Immature natural killer cell (primary cell): ENCODE measurements around the gene GPR137B. TPM values are rescaled to one million over a fixed set of nuclear protein-coding genes. Genes with fewer than 3 reads are reported as not detected.
"Not testable (repeated sequence)": the region's sequence is repeated elsewhere in the genome, so short reads cannot be mapped to it uniquely, and the experiment has no call there.

Experiments used
- DNase-seq, 3 donors: peaks; one replicate each; pipeline ENCODE4 v3.0.0; 2022; ENCODE audit warnings: mixed read lengths in 1 of 3
- H3K27ac Mint-ChIP-seq, 6 donors: one replicate each; pipeline ENCODE4 v1.8.0; 2020; ENCODE audit warnings: mixed read lengths in 6 of 6, mild to moderate bottlenecking in 5 of 6, inconsistent platforms in 4 of 6, moderate library complexity in 3 of 6
- H3K27me3 Mint-ChIP-seq, 3 donors: one replicate each; pipeline ENCODE4 v1.8.0; 2020 to 2021; ENCODE audit warnings: low read depth in 3 of 3, mild to moderate bottlenecking in 3 of 3, mixed read lengths in 3 of 3, moderate library complexity in 3 of 3, inconsistent platforms in 1 of 3
- H3K36me3 Mint-ChIP-seq, 3 donors: one replicate each; pipeline ENCODE4 v1.8.0; 2020; ENCODE audit warnings: mixed read lengths in 3 of 3, inconsistent platforms in 2 of 3, mild to moderate bottlenecking in 2 of 3
- H3K4me1 Mint-ChIP-seq, 2 donors: one replicate each; pipeline ENCODE4 v1.8.0; 2020; ENCODE audit warnings: inconsistent platforms in 2 of 2, mild to moderate bottlenecking in 2 of 2, mixed read lengths in 2 of 2, moderate library complexity in 1 of 2
- H3K4me3 Mint-ChIP-seq, 5 donors: one replicate each; pipeline ENCODE4 v1.8.0; 2020; ENCODE audit warnings: mild to moderate bottlenecking in 5 of 5, mixed read lengths in 5 of 5, inconsistent platforms in 3 of 5, moderate library complexity in 3 of 5
- H3K9me3 Mint-ChIP-seq, 6 donors: one replicate each; pipeline ENCODE4 v1.8.0; 2020; ENCODE audit warnings: mild to moderate bottlenecking in 6 of 6, mixed read lengths in 6 of 6, inconsistent platforms in 4 of 6, moderate library complexity in 3 of 6
- polyA plus RNA-seq, 3 donors: library from polyadenylated mRNA; unstranded; fragments of 300-500 nt; fragmentation: Illumina TruSeq; gene quantifications; one replicate each; pipeline ENCODE4 v1.2.3, GENCODE V29; 2021

The GPR137B gene
- polyA plus RNA-seq, 3 donors from 2014 or later = 3.6 to 10.8 (median 9.1) TPM

DNA sequence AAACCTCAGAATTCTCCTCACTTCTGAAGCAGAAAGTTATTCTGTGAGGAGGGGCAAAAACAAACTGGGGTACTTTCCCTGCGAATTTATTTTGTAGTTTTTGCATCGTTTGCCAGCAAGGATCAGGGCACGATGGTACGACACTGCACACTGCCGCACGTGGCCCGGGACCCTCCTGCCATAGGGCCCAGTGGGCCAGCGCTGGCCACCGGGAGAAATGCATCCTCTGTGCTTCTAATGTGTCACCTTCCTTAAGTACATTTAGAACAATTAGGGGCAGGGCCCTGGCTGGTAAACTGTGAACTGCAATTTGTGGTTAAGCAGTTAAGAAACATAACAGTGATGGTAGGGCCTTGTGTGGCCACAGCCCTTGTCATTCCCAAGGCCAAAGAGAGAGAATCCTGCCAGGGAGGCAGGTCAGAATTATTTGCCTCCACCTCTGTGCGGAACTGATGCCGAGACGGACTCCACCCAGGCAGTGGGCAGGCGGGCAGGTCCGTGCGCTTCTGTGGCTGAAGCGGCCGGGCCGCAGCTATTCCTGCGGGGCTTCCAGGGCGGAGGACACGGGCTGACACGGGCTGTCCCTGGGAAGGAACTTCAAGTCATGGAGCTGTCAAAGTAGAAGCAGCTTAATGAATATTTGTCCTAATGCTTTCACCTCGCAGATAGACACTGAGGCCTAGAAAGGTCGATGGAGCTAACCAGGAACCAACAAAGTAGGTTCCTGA, 12.5 kb downstream of the GPR137B start:
- H3K27me3 Mint-ChIP-seq = peaks cover 2 to 8% (median 6%) of the 10 kb centered on the region in 3 donors
- H3K4me1 Mint-ChIP-seq = peaks cover 35 to 38% of the 10 kb centered on the region in 2 donors
- no peaks in the 10 kb centered on the region for H3K9me3 Mint-ChIP-seq
- peak overlapping the region in 3 of 6 donors; percentile 20 to 55 (median 45) for H3K27ac Mint-ChIP-seq
- DNase-seq = no peak
- no peaks in the 10 kb centered on the region for H3K36me3 Mint-ChIP-seq
- no peak overlapping the region for H3K4me3 Mint-ChIP-seq

DNA sequence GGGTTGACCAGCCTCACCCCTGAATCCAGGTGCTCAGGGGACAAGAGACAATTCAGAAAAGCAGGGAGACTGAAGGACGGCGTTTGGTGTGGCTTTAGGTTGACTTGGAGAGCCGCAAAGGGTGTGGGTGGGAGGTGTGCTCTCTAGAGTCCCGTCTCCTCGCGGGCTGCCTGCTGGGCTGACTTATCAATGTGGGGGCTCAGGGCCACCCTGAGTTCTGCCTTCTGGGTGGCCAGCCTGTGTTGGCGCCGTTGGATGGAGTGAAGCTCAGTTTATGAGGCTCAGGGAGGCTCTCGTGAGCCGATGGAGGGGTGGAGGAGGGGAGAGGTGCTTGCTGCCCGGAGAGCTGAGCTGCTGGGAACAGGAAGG, 13.0 kb downstream of the GPR137B start:
- Mint-ChIP-seq H3K27me3 (peaks cover 4 to 8% (median 8%) of the 10 kb centered on the region in 3 donors), H3K36me3 (no peaks in the 10 kb centered on the region), H3K4me3 (no peak overlapping the region), H3K9me3 (no peaks in the 10 kb centered on the region), H3K27ac (peak overlapping the region in 3 of 6 donors; percentile 45 to 55 (median 53)), H3K4me1 (peaks cover 36 to 38% of the 10 kb centered on the region in 2 donors)
- DNase-seq = no peak

DNA sequence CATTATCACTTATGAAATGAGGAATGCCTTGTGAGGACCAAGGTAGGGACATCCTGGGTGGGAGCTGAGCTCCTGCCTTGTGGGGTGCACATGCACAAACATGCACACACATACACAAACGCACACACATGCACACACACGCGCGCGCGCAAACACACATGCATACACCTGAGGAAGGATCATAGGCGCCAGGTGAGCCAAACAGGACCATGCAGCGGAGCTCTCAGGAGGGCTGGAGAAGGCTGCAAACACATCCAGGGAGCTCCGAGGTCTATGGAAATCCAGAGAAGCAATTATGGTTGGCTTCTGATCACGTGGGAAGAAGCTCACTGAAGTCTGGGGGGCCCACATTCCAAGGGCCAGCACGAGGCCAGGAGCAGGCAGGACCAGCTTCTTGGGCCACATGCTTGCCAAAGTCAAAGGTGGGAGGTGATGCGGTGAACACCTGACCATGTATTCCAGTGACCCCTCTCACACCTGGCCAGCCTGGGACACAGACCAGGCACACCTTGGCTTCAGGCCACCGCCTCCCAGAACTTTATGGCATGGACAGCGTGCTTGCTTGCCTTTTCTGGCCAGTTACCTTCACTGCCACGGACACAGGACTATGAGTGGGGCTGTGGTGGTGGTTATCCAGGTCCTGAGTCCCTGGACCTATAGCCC, 13.6 kb downstream of the GPR137B start:
- peak overlapping the region in 4 of 6 donors; percentile 53 to 89 (median 76) for H3K27ac Mint-ChIP-seq
- H3K9me3 Mint-ChIP-seq = peaks cover 0 to 2% (median 0%) of the 10 kb centered on the region in 6 donors
- peak overlapping the region in 1 of 5 donors; percentile 56 for H3K4me3 Mint-ChIP-seq
- H3K36me3 Mint-ChIP-seq = no peaks in the 10 kb centered on the region
- DNase-seq = no peak
- H3K27me3 Mint-ChIP-seq = peaks cover 5 to 8% (median 8%) of the 10 kb centered on the region in 3 donors
- H3K4me1 Mint-ChIP-seq = peaks cover 42 to 44% of the 10 kb centered on the region in 2 donors

DNA sequence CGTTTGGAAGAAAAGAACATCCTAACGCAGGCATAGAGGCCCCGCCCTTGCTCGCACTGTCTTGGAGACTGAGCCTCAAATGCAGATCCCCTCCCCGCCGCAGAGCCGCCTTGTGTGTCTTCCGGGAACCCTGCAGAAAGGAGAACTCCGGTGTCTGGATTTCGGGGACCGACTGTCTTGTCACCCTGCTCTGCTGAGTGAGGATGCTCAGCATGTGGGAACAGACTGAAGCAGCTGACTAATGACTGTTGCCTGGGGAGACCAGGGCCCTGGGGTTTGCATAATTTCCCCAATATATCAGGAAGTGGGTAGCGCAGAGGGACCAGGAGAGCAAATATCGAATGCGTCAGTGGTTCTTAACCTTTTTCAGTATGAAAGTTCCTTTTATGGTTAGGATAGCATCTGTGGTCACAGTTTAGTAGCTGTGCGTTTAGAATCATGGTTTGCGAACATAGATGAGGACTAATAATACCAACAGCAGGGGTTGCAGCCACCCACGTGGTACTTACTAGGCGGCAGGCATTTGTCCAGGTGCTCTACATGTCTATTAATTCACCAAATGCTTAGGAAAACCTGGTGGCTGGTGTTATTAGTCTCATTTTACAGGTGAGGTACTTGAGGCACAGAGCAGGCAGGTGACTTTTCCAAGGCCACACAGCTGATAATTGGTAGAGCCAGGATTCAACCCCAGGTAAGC, 14.3 kb downstream of the GPR137B start:
- peak in 1 of 3 donors; percentile 65 for DNase-seq

DNA sequence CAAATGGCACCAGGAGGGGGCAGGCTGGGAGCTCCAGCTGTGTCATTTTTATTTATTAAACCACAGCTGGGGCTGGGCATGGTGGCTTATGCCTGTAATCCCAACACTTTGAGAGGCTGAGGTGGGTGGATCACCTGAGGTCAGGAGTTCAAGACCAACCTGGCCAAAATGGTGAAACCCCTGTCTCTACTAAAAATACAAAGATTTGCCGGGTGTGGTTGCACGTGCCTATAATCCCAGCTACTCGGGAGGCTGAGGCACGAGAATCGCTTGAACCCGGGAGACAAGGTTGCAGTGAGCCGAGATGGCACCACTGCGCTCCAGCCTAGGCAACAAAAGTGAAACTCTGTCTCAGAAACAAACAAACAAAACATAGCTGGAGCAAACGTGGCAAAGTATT, 15.7 kb downstream of the GPR137B start:
- H3K9me3 Mint-ChIP-seq = peaks cover 0 to 16% (median 8%) of the 10 kb centered on the region in 6 donors
- peaks cover 6 to 10% (median 7%) of the 10 kb centered on the region in 3 donors for H3K27me3 Mint-ChIP-seq
- H3K36me3 Mint-ChIP-seq, H3K27ac Mint-ChIP-seq, DNase-seq, H3K4me3 Mint-ChIP-seq: not testable (repeated sequence)
- H3K4me1 Mint-ChIP-seq = peaks cover 56 to 61% of the 10 kb centered on the region in 2 donors

More for the DNA sequence above, 14.3 kb downstream of the GPR137B start:
- H3K36me3 Mint-ChIP-seq = peaks cover 2 to 3% (median 2%) of the 10 kb centered on the region in 3 donors
- peaks cover 46 to 51% of the 10 kb centered on the region in 2 donors for H3K4me1 Mint-ChIP-seq
- peak overlapping the region in 1 of 5 donors; percentile 56 for H3K4me3 Mint-ChIP-seq
- peak overlapping the region in 4 of 6 donors; percentile 49 to 89 (median 68) for H3K27ac Mint-ChIP-seq
- H3K9me3 Mint-ChIP-seq = peaks cover 0 to 9% (median 2%) of the 10 kb centered on the region in 6 donors
- H3K27me3 Mint-ChIP-seq = peaks cover 7 to 10% (median 7%) of the 10 kb centered on the region in 3 donors

DNA sequence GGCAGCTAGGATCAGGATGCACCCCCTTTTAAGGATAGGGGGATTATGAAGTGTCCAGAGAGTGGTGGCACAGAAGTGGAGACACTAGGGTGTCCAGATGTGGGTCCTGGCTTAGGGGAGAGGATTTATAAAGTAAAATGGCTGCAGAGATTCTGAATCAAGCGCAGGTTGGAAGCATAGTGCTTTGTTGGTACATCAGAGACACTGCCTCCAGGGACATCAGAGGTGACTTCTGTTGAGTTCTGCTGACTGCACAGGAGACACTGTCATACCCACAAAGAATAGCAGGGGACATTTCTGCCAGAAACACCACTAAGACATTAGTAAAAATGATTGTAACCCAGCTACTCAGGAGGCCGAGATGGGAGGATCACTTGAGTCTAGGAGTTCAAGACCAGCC, 16.4 kb downstream of the GPR137B start:
- H3K4me3 Mint-ChIP-seq = no peak overlapping the region
- peak overlapping the region in 3 of 6 donors; percentile 5 to 91 (median 7) for H3K27ac Mint-ChIP-seq
- peaks cover 6 to 20% (median 12%) of the 10 kb centered on the region in 6 donors for H3K9me3 Mint-ChIP-seq

DNA sequence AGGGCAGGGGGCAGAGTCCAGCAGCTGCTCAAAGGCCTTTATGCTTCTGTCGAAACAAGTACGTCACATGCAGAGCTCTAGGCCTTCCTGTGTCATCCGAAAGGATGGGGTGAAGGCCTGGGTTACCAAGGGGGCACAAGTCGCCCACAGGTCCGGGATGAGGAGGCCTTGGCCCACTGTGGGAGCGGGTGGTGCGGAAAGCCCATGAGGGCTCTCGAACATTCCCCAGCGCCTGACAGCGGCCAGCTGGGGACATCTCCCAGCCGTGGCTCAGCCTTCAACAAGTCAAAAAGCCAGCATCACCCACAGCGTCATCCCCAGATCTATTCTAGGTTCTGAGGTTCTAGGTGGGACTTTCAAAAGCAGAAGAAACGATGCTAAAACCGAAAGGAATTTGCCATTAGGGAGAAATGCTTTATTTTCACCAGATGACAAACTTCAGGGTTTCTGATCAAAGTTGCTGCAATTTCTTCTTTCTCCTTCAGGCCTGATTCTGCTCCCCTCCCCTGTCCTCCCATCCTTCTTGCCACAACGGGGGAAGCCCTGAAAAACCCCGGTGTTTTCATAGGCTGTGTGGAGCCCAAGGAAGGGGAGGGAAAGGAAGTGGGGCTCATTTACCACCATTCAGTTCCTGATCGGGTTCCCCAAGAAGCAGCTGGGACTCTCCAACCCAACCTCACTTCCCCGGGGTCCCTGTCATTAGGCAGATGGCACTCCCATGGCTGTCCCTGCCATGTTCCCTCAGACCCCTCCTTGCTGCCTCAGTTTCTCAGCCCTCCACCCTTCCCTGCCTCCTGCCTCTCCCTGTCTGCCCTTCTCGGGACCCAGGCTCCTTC, 17.6 kb downstream of the GPR137B start:
- Mint-ChIP-seq H3K27me3 (peaks cover 6 to 10% (median 7%) of the 10 kb centered on the region in 3 donors), H3K4me3 (peak overlapping the region in 1 of 5 donors; percentile 72), H3K4me1 (peaks cover 71 to 74% of the 10 kb centered on the region in 2 donors), H3K27ac (peak overlapping the region; percentile 32 to 91 (median 73)), H3K36me3 (peaks cover 11 to 13% (median 12%) of the 10 kb centered on the region in 3 donors), H3K9me3 (peaks cover 9 to 26% (median 15%) of the 10 kb centered on the region in 6 donors)
- DNase-seq = peak in 1 of 3 donors; percentile 39

More for the DNA sequence above, 16.4 kb downstream of the GPR137B start:
- Mint-ChIP-seq H3K36me3 (peaks cover 7 to 13% (median 12%) of the 10 kb centered on the region in 3 donors), H3K4me1 (peaks cover 63 to 67% of the 10 kb centered on the region in 2 donors), H3K27me3 (peaks cover 6 to 10% (median 7%) of the 10 kb centered on the region in 3 donors)
- no peak for DNase-seq

DNA sequence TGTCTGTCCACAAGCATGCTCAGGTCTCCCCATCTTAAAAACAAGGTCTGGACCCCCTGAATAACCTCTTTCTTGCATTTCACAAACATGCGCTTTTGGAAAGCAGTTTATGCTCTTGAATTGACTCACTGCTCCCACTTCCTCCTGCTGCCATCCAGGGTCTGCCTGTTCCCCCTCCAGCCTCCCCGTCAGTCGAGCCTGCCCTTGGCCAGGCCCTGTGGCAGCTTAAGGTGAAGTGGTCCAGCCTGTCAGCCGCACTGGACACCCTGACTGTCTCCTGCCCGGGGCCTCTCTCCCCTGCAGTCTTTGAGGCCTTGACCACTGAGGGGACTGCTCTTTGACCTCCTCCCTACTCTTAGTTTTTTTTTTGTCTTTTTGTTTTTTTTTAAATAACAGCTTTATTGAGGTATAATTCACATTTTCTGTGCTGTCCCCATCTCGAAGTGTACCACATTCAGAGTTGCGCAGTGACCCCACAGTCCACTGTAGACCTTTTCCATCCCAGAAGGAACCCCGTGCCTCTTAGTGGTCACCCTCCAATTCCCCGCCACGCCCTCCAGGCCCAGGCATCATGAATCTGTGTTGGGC, 18.3 kb downstream of the GPR137B start:
- no peak for DNase-seq
- H3K27ac Mint-ChIP-seq = peak overlapping the region; percentile 46 to 91 (median 76)
- H3K27me3 Mint-ChIP-seq = peaks cover 2 to 8% (median 5%) of the 10 kb centered on the region in 3 donors
- H3K36me3 Mint-ChIP-seq = peaks cover 11 to 13% (median 12%) of the 10 kb centered on the region in 3 donors
- H3K4me3 Mint-ChIP-seq = peak overlapping the region in 1 of 5 donors; percentile 72
- peaks cover 9 to 26% (median 15%) of the 10 kb centered on the region in 6 donors for H3K9me3 Mint-ChIP-seq
- H3K4me1 Mint-ChIP-seq = peaks cover 72 to 74% of the 10 kb centered on the region in 2 donors

DNA sequence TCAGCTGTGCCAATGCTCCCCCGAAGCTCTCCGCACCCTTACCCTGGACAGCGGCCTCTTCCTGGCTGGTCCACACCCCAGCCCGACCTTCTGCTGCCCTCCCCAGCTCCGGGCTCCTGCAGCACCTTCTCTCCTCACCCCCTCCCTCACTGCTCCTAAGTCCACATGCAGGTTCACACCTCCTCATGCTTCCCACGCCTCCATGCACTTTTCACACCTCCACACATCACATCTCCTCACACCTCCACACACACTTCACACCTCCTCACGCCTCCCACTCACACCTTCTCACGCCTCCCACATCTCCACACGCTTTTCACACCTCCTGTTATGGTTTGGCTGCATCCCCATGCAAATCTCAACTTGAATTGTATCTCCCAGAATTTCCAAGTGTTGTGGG, 18.9 kb downstream of the GPR137B start:
- peak overlapping the region; percentile 70 to 91 (median 80) for H3K27ac Mint-ChIP-seq
- peaks cover 9 to 26% (median 15%) of the 10 kb centered on the region in 6 donors for H3K9me3 Mint-ChIP-seq
- peaks cover 11 to 13% (median 12%) of the 10 kb centered on the region in 3 donors for H3K36me3 Mint-ChIP-seq
- peaks cover 2 to 7% (median 5%) of the 10 kb centered on the region in 3 donors for H3K27me3 Mint-ChIP-seq
- peak in 2 of 3 donors; percentile 14 to 24 for DNase-seq
- peaks cover 71 to 73% of the 10 kb centered on the region in 2 donors for H3K4me1 Mint-ChIP-seq
- peak overlapping the region in 1 of 5 donors; percentile 72 for H3K4me3 Mint-ChIP-seq

DNA sequence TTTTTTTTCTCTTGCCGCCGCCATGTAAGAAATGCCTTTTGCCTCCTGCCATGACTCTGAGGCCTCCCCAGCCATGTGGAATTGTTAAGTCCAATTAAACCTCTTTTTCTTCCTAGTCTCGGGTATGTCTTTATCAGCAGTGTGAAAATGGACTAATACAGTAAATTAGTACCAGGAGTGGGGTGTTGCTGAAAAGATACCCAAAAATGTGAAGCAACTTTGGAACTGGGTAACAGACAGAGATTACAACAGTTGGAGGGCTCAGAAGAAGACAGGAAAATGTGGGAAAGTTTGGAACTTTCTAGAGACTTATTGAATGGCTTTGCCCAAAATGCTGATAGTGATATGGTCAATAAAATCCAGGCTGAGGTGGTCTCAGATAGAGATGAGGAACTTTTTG, 19.4 kb downstream of the GPR137B start:
- not testable (repeated sequence) for DNase-seq, H3K27me3 Mint-ChIP-seq
- Mint-ChIP-seq H3K4me3 (peak overlapping the region in 2 of 5 donors; percentile 30 to 33), H3K36me3 (peaks cover 11 to 13% (median 12%) of the 10 kb centered on the region in 3 donors), H3K27ac (peak overlapping the region; percentile 61 to 91 (median 75)), H3K9me3 (peaks cover 9 to 26% (median 15%) of the 10 kb centered on the region in 6 donors), H3K4me1 (peaks cover 66 to 69% of the 10 kb centered on the region in 2 donors)

DNA sequence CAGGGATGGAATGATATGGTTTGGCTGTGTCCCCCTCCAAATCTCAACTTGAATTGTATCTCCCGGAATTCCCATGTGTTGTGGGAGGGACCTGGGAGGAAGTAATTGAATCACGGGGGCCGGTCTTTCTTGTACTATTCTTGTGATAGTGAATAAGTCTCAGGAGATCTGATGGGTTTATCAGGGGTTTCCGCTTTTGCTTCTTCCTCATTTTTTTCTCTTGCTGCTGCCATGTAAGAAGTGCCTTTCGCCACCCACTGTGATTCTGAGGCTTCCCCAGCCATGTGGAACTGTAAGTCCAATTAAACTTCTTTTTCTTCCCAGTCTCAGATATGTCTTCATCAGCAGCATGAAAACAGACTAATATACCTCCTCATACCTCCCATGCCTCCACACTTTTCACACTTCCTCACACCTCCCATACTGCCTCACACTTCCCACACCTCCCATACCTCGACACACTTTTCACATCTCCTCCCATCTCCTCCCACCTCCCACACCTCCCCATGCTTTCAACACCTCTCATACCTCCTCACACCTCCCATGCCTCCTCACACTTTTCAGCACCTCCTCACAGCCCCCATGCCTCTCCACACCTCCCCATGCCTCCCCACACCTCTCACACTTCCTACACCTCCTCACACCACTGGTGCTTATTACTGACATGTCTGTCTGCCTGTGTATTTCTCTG, 21.3 kb downstream of the GPR137B start:
- Mint-ChIP-seq H3K36me3 (peaks cover 11 to 13% (median 12%) of the 10 kb centered on the region in 3 donors), H3K4me1 (peaks cover 60 to 69% of the 10 kb centered on the region in 2 donors), H3K27ac (peak overlapping the region; percentile 72 to 87 (median 82)), H3K9me3 (peaks cover 9 to 26% (median 15%) of the 10 kb centered on the region in 6 donors), H3K4me3 (peak overlapping the region; percentile 23 to 57 (median 45)), H3K27me3 (peaks cover 2 to 6% (median 4%) of the 10 kb centered on the region in 3 donors)
- DNase-seq = peak; percentile 28 to 50 (median 33)
